C4-2B (cell line): ENCODE data around the gene ARSA.

Source experiments
- H3K27ac ChIP-seq: fragments of 450-650 bp; 2 replicates; pipeline ENCODE4 v1.5.1; 2017
- CTCF ChIP-seq: fragments of 450-650 bp; conservative IDR thresholded peaks from 2 replicates; pipeline ENCODE4 v1.5.1; 2017; ENCODE audit warnings: mild to moderate bottlenecking
- ZFX ChIP-seq: fragments of 450-650 bp; IDR thresholded peaks from 2 replicates; pipeline ENCODE4 v1.6.1; 2017

Gene ARSA

GRCh38 chr22:50582493-50583293 is 45.3 kb downstream of the ARSA start, which contains the start of gene CHKB:
TSS of gene CHKB (minus strand) at chr22:50582849. CDS start at chr22:50582781, 68 bp downstream.
- peak within 1 kb of the TSS; percentile 90 for H3K27ac ChIP-seq
- peak; percentile 24; the same call in 1 of the 2 replicates for TF ChIP-seq ZFX
- TF ChIP-seq CTCF: no peak

GRCh38 chr22:50581950-50582492 is 45.9 kb downstream of the ARSA start:
- peak overlapping the region; percentile 90 for H3K27ac ChIP-seq
- TF ChIP-seq CTCF (no peak), ZFX (peak; percentile 86; the same call in 1 of the 2 replicates)

- TF ChIP-seq CTCF: no peak
- no peak for TF ChIP-seq ZFX
- H3K27ac ChIP-seq: peak overlapping the region; percentile 90
Measured at GRCh38 chr22:50581031-50581949, 46.7 kb downstream of the ARSA start.

- no peak overlapping the region for H3K27ac ChIP-seq
- TF ChIP-seq CTCF (no peak), ZFX (no peak)
Measured at GRCh38 chr22:50579752-50580151, 48.2 kb downstream of the ARSA start.

- no peak overlapping the region for H3K27ac ChIP-seq
- TF ChIP-seq ZFX (no peak), CTCF (no peak)
Measured at GRCh38 chr22:50578776-50579310, 49.1 kb downstream of the ARSA start.

GRCh38 chr22:50577987-50578775 is 49.8 kb downstream of the ARSA start, which contains the start of gene CPT1B:
TSS of gene CPT1B (minus strand) at chr22:50578427. CDS start at chr22:50577915, 512 bp downstream.
- no peak within 1 kb of the TSS for H3K27ac ChIP-seq
- no peak for TF ChIP-seq ZFX
- TF ChIP-seq CTCF: no peak
